ENCODE results near the gene GPR162. TPM values are rescaled to one million over a fixed set of nuclear protein-coding genes. Genes with fewer than 3 reads are reported as not detected.
A peak's percentile ranks its signal among the peaks of the same experiment; 100 is the strongest.

Gene GPR162
- total RNA-seq, 1 experiment from 2014 or later = 2.3 TPM

GRCh38 chr12:6826734-6827436 lies 5.3 kb downstream of the GPR162 start:
- intact Hi-C loops (cut with micrococcal nuclease) = no loop called here
- Histone ChIP-seq H3K4me1 (ENCODE audit: control insufficient read depth in 1 of 2, insufficient read depth in 2 of 2, low read length in 2 of 2) (peaks cover 17 to 41% of the 10 kb centered on the region in 2 experiments), H3K4me3 (replicated peaks in 1 of 2; ENCODE audit: low read depth in 1 of 2, low read length in 2 of 2) (peak overlapping the region; percentile 54 to 95), H4K20me1 (ENCODE audit: insufficient read depth) (no peaks in the 10 kb centered on the region), H3K4me2 (ENCODE audit: low read length) (peak overlapping the region; percentile 91), H3K27ac (ENCODE audit: low read depth, low read length) (peak overlapping the region; percentile 78), H2AFZ (ENCODE audit: low read depth, low read length, poor library complexity, severe bottlenecking) (no peak overlapping the region), H3K9ac (ENCODE audit: low read length) (peak overlapping the region; percentile 66), H3K36me3 (ENCODE audit: control insufficient read depth in 1 of 2, insufficient read depth in 2 of 2, low read length in 2 of 2) (peaks cover 5 to 12% of the 10 kb centered on the region in 2 experiments; a peak in 2 of 4 replicates), H3K9me2 (ENCODE audit: insufficient read depth) (no peaks in the 10 kb centered on the region), H3K79me2 (ENCODE audit: insufficient read depth, low read length) (peaks cover 31% of the 10 kb centered on the region), H3K27me3 (ENCODE audit: insufficient read depth, low read length) (peaks cover 6% of the 10 kb centered on the region; the same call in 1 of the 2 replicates), H3K9me3 (ENCODE audit: control insufficient read depth in 1 of 2, insufficient read depth in 1 of 2, low read depth in 1 of 2, low read length in 2 of 2) (no peaks in the 10 kb centered on the region)
- RAD21 ChIA-PET (ENCODE audit: low non-redundant PET in 1 of 2, low total read pairs in 2 of 2, uncharacterized antibody in 2 of 2, unreplicated experiment in 2 of 2) = no interaction called here
- DNase-seq (ENCODE audit: low read depth, low spot score) (no peak), ATAC-seq (no peak)
- BruUV-seq (replicated peaks) = no TSS peak
- TF ChIP-seq ZFX (IDR thresholded peaks at IDR 0.05) = peak; percentile 16; the same call in 1 of the 2 replicates
- no peak for TF ChIP-seq YY1 (IDR thresholded peaks at IDR 0.05; ENCODE audit: extremely low read depth, insufficient replicate concordance, low read depth, low read length)
- no peak for TF ChIP-seq RAD21 (IDR thresholded peaks at IDR 0.05; ENCODE audit: low read depth)
- TF ChIP-seq ELF1 (IDR thresholded peaks at IDR 0.05; ENCODE audit: borderline replicate concordance, low read depth) = no peak
- POLR2A ChIA-PET = interaction anchor here (1.0 to 1.4 kb wide), 2 partner anchors 61 to 137 kb away, joined by 3 to 4 read pairs; partner anchors contain the start of genes PTMS and ZNF384
- CTCF ChIA-PET = interaction anchor here (0.9 to 2.4 kb wide), 3 partner anchors 61 to 74 kb away, joined by 3 to 11 read pairs (median 3); partner anchors contain the start of genes MLF2 and PTMS

GRCh38 chr12:6827437-6827911 lies 5.9 kb downstream of the GPR162 start:
- peaks cover 31% of the 10 kb centered on the region for H3K79me2 ChIP-seq (ENCODE audit: insufficient read depth, low read length)
- ChIA-PET RAD21 (ENCODE audit: low non-redundant PET in 1 of 2, low total read pairs in 2 of 2, uncharacterized antibody in 2 of 2, unreplicated experiment in 2 of 2) (no interaction called here), CTCF (interaction anchor here (1.4 to 2.7 kb wide), 3 partner anchors 24 to 74 kb away, joined by 3 to 11 read pairs (median 8); partner anchors contain the start of genes CDCA3, MLF2, PTMS and USP5), POLR2A (interaction anchor here (1.0 to 3.6 kb wide), 3 partner anchors 41 to 138 kb away, joined by 3 to 11 read pairs (median 4); partner anchors contain the start of genes PTMS and ZNF384)
- peak overlapping the region; percentile 91 for H3K4me2 ChIP-seq (ENCODE audit: low read length)
- peak overlapping the region; percentile 54 to 95 for H3K4me3 ChIP-seq (replicated peaks in 1 of 2; ENCODE audit: low read depth in 1 of 2, low read length in 2 of 2)
- H3K9me2 ChIP-seq (ENCODE audit: insufficient read depth) = no peaks in the 10 kb centered on the region
- no peak overlapping the region for H2AFZ ChIP-seq (ENCODE audit: low read depth, low read length, poor library complexity, severe bottlenecking)
- intact Hi-C loops (cut with micrococcal nuclease) = no loop called here
- peak overlapping the region; percentile 66 for H3K9ac ChIP-seq (ENCODE audit: low read length)
- ATAC-seq = peak; percentile 66
- H3K27me3 ChIP-seq (ENCODE audit: insufficient read depth, low read length) = peaks cover 1% of the 10 kb centered on the region; the same call in 1 of the 2 replicates
- H3K36me3 ChIP-seq (ENCODE audit: control insufficient read depth in 1 of 2, insufficient read depth in 2 of 2, low read length in 2 of 2) = peaks cover 5 to 17% of the 10 kb centered on the region in 2 experiments; a peak in 2 of 4 replicates
- H3K27ac ChIP-seq (ENCODE audit: low read depth, low read length) = peak overlapping the region; percentile 78
- H3K9me3 ChIP-seq (ENCODE audit: control insufficient read depth in 1 of 2, insufficient read depth in 1 of 2, low read depth in 1 of 2, low read length in 2 of 2) = no peaks in the 10 kb centered on the region
- H4K20me1 ChIP-seq (ENCODE audit: insufficient read depth) = no peaks in the 10 kb centered on the region
- peak; percentile 69 for DNase-seq (ENCODE audit: low read depth, low spot score)
- TSS peak; percentile 40 for BruUV-seq (replicated peaks)
- peaks cover 12 to 35% of the 10 kb centered on the region in 2 experiments for H3K4me1 ChIP-seq (ENCODE audit: control insufficient read depth in 1 of 2, insufficient read depth in 2 of 2, low read length in 2 of 2)
- TF ChIP-seq CTCF (IDR thresholded peaks at IDR 0.05 in 2 of 3, conservative IDR thresholded peaks at IDR 0.05 in 1 of 3; ENCODE audit: borderline replicate concordance in 1 of 3, insufficient read depth in 1 of 3, low read depth in 2 of 3, low read length in 2 of 3) (no peak), REST (IDR thresholded peaks at IDR 0.05; ENCODE audit: low read depth) (no peak), EZH2phosphoT487 (IDR thresholded peaks at IDR 0.05; ENCODE audit: borderline replicate concordance) (no peak), ZNF274 (IDR thresholded peaks at IDR 0.05; ENCODE audit: low read depth, low read length) (no peak), FOSL1 (IDR thresholded peaks at IDR 0.05; ENCODE audit: low read depth) (no peak), RAD21 (IDR thresholded peaks at IDR 0.05; ENCODE audit: low read depth) (no peak), POLR2A (IDR thresholded peaks at IDR 0.05; ENCODE audit: borderline replicate concordance, extremely low read depth, insufficient read depth, insufficient read length) (peak; percentile 81), ELF1 (IDR thresholded peaks at IDR 0.05; ENCODE audit: borderline replicate concordance, low read depth) (no peak), POLR2AphosphoS5 (IDR thresholded peaks at IDR 0.05; ENCODE audit: low read depth, low read length) (peak; percentile 85)

Measured in HCT116 (cell line).